K562 (cell line): ENCODE data around the gene LEPR. TPM values are rescaled to one million over a fixed set of nuclear protein-coding genes. Genes with fewer than 3 reads are reported as not detected.

Experiments
- ESRRA ChIP-seq: fragments of 450-650 bp; IDR thresholded peaks from 2 replicates; pipeline ENCODE4 v1.6.1; 2014; ENCODE audit warnings: low read depth, mild to moderate bottlenecking, moderate library complexity, borderline replicate concordance
- MIER1 ChIP-seq: fragments of 450-650 bp; IDR thresholded peaks from 2 replicates; pipeline ENCODE4 v1.6.1; 2016; ENCODE audit warnings: antibody characterized with exemption, mild to moderate bottlenecking, low read depth
- PREB ChIP-seq: sonication (generic); formaldehyde crosslinking; IDR thresholded peaks from 2 replicates; pipeline ENCODE4 v1.8.1; 2023; ENCODE audit warnings: mild to moderate bottlenecking, missing genetic modification reagents
- RBM25 ChIP-seq: fragments of 200-400 bp; formaldehyde crosslinking; IDR thresholded peaks from 2 replicates; pipeline ENCODE4 v1.6.1; 2018; ENCODE audit warnings: low read length, low read depth, moderate library complexity; ENCODE audit not compliant: severe bottlenecking
- SETDB1 ChIP-seq: IDR thresholded peaks from one replicate; pipeline ENCODE4 v1.6.1; 2012; ENCODE audit warnings: low read length, control low read depth, inconsistent platforms
- TAF9B ChIP-seq: fragments of 450-650 bp; IDR thresholded peaks from 2 replicates; pipeline ENCODE4 v1.6.1; 2018; ENCODE audit warnings: mild to moderate bottlenecking; ENCODE audit not compliant: partially characterized antibody
- ZMIZ1 ChIP-seq, 2 experiments: fragments of 150-350 bp in 1 of 2; IDR thresholded peaks; 2 replicates each; pipeline ENCODE4 v1.6.1; 2012 to 2016; ENCODE audit warnings: low read depth in 2 of 2, low read length in 2 of 2, mild to moderate bottlenecking in 1 of 2, moderate library complexity in 1 of 2
- ZNF318 ChIP-seq, 2 experiments: fragments of 450-650 bp; IDR thresholded peaks; 2 replicates each; pipeline ENCODE4 v1.6.1; 2016; ENCODE audit warnings: mild to moderate bottlenecking in 2 of 2, borderline replicate concordance in 1 of 2, low read depth in 1 of 2, moderate library complexity in 1 of 2
- ZNF695 ChIP-seq: fragments of 450-650 bp; formaldehyde crosslinking; IDR thresholded peaks from 2 replicates; pipeline ENCODE4 v1.4.0; 2020; ENCODE audit warnings: mild to moderate bottlenecking, moderate library complexity
- ZNF740 ChIP-seq, 3 experiments: fragments of 200-800 bp in 1 of 3; sonication (Bioruptor generic) in 1 of 3; sonication (generic) in 1 of 3; formaldehyde crosslinking in 1 of 3; IDR thresholded peaks; 2 replicates each; pipeline versions ENCODE4 v1.6.1 to v1.8.0; 2016 to 2022; ENCODE audit warnings: mild to moderate bottlenecking in 2 of 3, missing compliant biosample characterization in 2 of 3, missing genetic modification characterization in 2 of 3, missing genetic modification reagents in 1 of 3
- polyA plus RNA-seq, 8 experiments: library from polyadenylated mRNA; depleted of rRNA in 4 of 8; stranded (reverse) in 5 of 8; unstranded in 3 of 8; fragments of >200 nt; fragmentation: Nextera tagmentation in 2 of 8; fragmentation: Illumina TruSeq in 1 of 8; extraction: Ambion mirVana in 2 of 8; extraction: Trizol in 1 of 8; gene quantifications; 2 replicates each; pipeline versions ENCODE4 v1.2.1 to v1.2.3, GENCODE V29; 2011 to 2014; ENCODE audit warnings: inconsistent platforms in 1 of 8, missing spikeins in 1 of 8
- total RNA-seq, 7 experiments: library from RNA; depleted of rRNA in 6 of 7; stranded (reverse); fragments of >200 nt in 6 of 7; fragmentation: Illumina TruSeq in 2 of 7; extraction: Trizol in 2 of 7; gene quantifications; 2 replicates each; pipeline versions ENCODE4 v1.2.1 to v1.2.3, GENCODE V29; 2011 to 2021; ENCODE audit warnings: low replicate concordance in 1 of 7

Gene LEPR
- total and polyA plus RNA-seq, 9 of the 15 experiments (the other 6 are each of a cell fraction or from before 2014, with no cell fraction given) = 12.2 to 111 (median 43.1) TPM

DNA sequence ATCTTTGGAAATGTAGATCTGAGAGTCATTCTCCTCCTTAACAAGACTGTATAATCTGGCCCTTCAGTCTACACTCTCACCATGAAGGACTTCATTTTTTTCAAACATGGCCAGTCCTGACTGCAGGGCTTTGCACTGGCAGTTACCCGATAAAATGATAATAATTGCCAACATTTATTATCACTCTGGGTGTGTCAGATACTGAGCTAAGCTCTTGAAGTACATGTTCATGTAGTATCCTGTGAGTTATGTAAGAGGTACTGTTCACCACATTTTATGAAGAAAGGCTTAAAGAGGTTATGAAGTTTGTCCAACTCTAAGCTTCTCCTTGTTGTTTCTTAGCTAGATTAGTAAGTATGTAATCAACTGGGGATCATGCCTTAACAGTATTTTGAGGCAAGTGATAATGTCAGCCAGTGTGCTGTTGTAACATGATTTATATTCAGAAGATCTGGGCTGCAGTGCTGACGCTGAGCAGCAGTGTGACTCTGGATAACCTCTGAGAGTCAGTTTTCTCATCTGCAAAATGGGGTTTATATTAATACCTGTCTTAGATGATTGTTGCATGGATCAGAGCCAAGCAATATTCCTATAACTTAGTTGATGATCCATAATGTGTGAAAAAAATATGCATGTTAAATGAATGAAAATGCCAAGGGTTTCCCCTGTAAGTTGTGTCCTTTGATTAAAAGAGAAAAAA lies 42.1 kb upstream of the LEPR start (continued):
- no peak for TF ChIP-seq PREB (CRISPR knock-in tag)
- TF ChIP-seq ZNF740 (CRISPR knock-in tag; IDR thresholded peaks at IDR 0.05) = no peak
- TF ChIP-seq ZNF740 (tag; IDR thresholded peaks at IDR 0.05) = no peak
- TF ChIP-seq ZNF318 (IDR thresholded peaks at IDR 0.05; ENCODE audit: borderline replicate concordance in 1 of 2, low read depth in 1 of 2) = no peak
- TF ChIP-seq TAF9B = no peak
- no peak for TF ChIP-seq ZMIZ1 (IDR thresholded peaks at IDR 0.05; ENCODE audit: low read depth in 2 of 2, low read length in 2 of 2)
- TF ChIP-seq RBM25 = peak; percentile 89
- no peak for TF ChIP-seq MIER1
- no peak for TF ChIP-seq SETDB1
- peak; percentile 90 for TF ChIP-seq ESRRA
- no peak for TF ChIP-seq ZNF695 (CRISPR knock-in tag)
